HG02938 (cell line): ENCODE measurements around the gene TTC39A.

Source experiments
- ATAC-seq: cut with Tn5 transposase; IDR thresholded peaks from one replicate; pipeline ENCODE4 v1.9.1; 2021; ENCODE audit warnings: mild to moderate bottlenecking, moderate library complexity; ENCODE audit not compliant: unreplicated experiment

Gene TTC39A

DNA sequence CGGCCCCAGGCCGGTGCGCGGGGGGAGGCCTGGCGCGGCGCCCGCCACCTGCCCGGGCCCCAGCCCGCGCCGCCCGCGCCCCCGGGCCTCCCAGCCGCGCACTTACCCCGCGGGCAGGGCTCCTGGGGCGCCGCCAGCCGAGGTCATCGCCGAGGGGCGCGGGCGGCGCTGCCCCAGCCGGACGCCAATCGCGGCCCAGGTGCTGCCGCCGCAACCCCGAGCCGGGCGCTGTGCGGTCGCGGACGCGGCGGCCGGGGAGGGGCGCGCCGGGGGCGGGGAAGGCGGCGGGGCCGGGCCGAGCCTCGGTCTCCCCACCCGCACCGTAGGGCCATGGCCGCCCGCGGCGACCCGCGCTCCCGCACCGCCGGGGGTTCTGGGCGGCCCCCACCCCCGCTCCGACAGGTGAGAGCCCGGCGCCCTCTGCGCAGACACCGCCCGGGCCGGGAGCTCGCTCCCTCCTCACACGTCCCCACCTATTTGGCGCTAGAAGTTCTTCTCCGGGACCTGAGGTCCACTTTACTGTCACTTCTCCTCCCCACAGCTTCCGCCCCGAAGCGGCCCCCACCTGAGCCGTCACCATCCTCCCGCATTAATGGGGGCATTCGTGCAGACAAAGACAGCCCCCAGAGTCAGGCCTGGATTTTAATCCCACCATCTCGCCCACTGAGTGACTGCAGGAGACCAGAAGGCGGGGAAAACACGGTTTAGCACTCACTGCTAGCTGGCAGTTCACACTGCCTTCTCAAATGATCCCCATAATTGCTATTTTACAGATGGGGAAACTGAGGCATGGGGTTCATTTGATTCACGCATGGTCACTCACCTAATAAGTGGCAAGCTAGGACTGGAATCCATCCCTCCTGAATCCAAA, at the start of gene TTC39A:
Gene TTC39A (minus strand): TSS at position 232 of the 871 bp plus-strand sequence. CDS start 85 bp downstream, at position 147.
- ATAC-seq = no peak

DNA sequence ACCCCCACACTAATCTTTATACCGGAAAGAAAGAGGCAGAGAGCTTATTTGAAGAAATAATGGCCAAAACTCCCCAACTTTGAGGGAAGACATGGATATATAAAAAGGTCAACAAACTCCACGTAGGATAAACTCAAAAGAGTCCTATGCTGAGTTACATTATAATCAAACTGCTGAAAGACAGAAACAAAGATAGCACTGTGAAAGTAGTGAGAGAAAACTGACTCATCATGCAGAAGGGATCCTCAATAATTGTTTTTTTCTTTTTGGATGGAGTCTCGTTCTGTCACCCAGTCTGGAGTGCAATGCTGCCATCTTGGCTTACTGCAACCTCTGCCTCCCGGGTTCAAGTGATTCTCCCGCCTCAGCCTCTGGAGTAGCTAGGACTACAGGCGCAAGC, 48.5 kb upstream of the TTC39A start:
- no peak for ATAC-seq

DNA sequence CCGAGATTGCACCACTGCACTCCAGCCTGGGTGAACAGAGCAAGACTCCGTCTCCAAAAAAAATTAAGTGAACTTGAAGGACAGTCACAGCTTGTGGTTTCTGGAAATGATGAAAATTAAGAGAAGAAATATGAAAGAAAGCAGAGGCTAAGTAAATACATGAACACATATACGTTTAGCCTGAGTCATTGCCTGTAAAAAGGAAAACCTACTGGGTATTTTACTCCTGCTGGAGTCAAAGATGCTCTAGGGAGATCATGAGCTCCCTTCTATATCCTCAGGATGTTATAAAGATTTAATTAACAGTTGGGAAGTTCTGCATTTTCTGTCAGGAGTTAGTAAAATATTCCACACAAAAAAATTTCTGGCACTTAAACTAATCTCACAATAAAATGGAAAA, 43.5 kb upstream of the TTC39A start:
- no peak for ATAC-seq

DNA sequence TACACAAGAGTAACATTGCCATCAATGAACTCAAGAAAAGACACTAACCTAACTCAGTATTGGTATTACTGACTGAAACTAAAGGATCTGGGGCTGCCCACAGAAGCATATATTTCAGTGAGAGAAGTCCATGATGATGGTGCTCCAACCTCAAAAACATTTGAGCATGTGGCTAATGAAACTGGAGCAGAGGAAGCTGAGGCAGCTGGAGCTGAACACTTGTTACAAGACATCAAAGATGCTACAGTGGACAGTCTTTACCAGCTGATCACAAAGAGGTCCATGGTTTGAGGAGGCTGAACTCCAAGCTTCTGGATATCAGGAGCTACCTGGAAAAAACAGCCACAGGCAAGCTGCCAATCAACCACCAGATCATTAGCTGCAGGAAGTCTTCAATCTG, 42.2 kb upstream of the TTC39A start:
- ATAC-seq = no peak

DNA sequence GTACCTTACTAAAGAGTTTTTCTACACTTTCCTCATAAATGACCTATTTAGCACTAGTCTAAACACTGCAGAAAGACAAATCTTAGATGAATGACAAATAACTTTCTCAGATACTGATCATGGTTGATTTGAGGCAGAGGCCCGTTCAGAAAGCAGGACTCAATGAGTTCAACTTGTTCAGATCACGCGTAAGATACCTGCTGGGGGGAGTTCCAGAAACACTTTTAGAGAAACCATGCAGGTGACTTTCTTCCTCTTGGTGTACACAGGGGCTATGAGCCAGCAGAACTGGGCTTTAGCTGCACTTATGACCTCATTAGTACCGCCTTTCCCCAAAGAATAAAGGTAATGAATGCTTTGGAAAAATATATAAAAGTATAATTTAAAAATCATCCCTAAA, 38.8 kb upstream of the TTC39A start:
- no peak for ATAC-seq

DNA sequence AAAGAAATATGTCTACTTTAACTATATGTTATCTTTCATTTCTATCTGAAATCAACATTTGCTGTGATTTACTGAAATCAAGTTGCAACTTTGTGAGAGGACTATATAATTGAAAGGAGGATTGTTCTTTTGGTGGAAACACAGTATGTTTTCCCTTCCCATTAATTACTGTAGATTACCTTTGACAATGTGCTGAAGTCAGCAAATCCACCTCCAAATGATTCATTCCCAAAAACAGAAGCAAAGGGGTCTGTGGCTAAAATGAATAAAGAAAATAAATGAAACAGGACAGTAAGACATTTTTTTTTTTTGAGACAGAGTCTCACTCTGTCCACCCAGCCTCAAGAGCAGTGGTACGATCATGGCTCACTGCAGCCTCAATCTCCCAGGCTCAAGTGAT, 35.4 kb upstream of the TTC39A start:
- no peak for ATAC-seq

DNA sequence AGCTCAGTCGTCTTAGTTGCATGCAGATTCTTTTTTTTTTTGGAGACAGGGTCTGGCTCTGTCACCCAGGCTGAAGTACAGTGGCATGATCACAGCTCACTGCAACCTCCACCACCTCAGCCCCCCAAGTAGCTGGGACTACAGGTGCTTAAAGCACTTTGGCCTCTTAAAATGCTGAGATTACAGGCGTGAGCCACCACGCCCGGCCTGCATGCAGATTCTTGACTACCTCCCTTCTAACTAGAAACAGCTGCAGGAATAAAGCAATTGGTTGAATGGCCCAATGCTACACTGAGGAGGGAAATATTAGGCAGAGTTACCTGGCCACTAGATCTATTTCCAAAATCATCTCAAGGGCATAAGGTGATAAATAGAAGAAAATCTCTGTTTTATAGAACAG, 29.5 kb upstream of the TTC39A start:
- ATAC-seq = no peak

DNA sequence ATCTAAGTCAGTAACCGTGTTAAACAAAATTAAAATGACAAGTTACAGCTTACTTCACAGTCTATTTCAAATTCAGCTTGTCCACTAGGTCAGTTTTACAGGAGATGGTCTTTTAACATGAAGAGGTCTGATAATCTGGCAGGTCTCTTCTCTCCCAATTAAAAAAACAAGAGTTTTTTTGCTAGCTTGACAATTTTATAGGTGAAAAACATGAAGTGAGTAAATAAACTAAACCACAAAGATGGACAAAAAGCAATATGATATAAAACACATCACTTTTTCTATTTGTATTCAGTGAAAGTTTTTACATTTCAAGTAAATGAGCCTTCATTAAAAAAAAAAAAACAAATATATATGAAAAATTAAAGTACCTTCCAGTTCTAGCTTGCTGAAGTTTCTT, 25.0 kb upstream of the TTC39A start:
- ATAC-seq = no peak

DNA sequence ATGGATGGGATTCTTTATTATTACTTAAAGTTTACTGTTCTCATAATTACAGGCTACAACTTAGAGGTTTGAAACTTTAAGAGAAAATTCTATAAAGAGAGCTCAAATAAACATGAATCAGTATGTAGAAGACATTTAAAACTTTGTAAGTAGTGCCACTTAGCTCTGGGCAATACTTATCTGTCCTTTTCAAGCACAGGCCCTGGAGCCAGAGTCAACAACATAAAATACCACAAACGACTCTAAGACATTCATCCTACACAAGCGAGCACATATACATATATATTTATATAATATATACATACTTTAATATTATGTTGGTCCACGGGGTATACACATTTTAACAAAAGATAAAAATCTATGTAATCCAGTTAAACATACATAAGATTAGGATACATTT, 24.1 kb upstream of the TTC39A start:
- ATAC-seq = no peak

DNA sequence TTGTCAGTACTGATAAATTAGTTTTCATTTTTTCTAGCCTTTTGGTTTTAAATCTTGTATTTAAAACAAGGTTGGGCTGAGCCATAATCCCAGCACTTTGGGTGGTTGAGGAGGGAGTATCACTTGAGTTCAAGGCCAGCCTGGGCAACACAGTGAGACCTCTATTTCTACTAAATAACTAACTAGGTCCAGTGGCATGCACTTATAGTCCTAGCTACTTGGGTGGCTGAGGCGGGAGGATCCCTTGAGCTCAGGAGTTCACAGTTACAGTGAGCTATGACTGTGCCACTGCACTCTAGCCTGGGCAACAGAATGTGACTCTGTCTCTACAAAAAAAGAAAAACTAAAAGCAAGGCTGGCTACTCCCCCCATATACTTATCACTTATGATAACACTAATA, 21.5 kb upstream of the TTC39A start:
- no peak for ATAC-seq

DNA sequence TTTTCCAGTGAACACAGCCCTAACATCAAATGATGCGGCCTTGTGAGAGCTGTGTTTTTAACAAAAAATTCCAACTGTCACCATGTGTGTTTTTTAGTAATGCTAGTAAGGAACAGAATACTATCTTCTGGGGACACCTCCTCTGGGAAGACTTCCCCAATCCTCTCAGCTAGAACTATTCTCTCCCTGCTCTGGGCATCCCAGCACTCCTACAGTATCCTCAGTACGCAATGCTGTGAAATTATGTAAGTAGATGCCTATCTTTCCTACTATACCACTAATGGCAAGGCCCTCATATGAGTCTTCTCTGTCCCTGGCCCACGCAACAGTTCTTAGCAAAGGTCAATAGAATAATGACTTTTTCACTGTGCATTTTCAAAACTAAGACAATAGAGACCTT, 19.5 kb upstream of the TTC39A start:
- ATAC-seq = no peak

DNA sequence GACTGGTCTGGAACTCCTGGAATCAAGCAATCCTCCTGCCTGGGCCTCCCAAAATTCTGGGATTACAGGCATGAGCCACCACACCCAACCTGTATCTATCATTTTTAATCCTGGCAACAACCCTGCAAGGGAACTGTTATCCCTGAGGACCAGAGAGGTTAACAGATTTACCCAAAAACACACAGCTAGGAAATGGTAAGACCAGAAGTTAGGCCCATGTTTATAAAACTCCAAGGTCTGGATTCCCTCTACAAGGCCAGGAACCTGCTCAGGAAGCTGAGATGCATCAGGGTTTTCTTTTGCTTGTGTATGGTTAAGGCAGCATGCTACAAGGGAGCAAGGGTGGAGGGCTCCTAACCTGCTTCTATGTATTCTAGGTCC, 17.8 kb upstream of the TTC39A start:
- no peak for ATAC-seq

DNA sequence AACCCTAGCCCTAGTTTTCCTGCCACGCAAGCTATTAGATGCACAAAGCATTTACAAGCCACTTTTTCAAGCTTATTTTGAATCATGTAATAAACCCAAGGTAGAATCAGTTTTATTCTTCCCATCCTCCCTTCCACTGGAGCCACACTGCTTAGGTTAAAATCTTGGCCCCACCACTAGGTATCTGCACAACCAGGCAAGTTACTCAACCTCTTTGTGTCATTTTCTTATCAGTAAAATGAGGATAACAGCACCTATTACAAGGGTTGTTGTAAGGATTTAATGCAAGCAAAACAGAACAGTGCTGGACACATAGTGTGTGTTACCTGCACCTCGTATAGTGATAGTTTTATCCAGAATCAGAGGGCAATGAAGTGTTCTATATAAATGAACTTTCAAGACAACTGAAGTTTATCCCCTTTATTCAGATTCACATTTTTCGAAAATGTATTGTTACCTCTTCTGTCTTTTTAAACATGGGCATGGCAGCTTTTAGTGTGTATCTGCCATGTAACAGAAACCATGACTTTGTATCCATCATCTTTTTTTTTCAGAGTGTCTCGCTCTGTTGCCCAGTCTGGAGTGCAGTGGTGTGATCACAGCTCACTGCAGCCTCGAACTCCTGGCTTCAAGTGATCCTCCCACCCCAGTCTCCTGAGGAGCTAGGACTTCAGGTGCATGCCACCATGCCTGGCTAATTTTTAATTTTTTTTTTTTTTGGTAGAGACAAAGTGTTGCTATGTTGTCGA, 17.2 kb upstream of the TTC39A start:
- ATAC-seq = no peak

DNA sequence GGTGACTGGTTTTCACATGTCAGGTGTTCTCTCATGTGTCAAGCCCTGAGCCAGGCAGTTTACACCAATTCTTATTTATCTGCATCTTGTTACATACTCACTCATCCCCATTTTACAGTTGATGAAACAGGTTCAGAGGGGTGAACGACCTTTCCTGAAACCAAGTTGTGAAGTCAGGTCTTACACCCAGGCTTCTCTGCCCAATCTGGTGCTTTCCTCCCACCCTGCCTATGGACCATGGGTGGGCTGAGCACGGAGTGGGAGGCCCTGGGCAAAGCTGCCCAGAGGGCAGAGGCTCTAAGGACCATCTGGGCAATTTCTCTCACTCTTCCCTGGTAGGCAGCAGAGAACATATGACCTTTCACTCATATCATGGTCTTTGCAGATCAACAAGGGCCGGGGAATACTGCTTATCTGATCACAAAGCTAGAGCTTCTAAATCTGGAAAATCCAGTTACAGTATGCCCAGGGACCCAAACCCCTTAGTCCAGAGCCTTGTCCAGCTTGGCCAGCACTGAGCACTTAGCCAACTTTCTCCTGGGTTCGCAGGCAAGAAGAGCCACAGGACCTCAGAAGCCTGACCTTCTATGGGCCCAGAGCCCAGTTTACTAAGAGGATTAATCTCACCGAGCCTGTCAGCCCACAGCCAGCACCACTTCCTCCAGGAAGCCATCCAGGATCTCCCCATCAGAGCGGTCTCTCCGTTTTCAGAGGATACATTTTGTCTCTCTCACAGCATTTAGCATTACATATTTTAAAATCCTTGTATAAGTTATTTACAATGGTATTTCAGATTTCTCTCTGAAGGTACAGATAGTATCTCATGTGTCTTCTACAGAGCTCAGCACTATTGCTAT, 16.0 kb upstream of the TTC39A start:
- no peak for ATAC-seq

DNA sequence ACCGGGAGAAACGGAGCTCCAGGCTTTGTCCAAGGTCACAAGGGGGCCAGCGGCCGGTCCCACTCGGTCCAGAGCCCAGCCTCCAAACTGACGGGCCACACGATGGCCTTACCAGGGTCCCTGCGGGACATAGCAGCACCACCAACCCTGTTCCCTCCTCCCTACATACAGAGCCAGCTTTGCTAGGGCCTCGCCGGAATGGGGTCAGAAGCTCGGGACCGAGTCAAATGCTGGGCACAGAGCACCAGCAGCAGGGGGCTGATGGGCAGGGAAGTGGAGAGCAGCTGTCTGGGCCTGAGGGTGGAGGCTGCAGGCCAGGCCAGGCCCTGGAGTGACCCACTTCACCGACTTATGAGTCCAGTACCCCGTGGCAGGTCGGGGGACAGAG, 14.9 kb upstream of the TTC39A start:
- no peak for ATAC-seq

DNA sequence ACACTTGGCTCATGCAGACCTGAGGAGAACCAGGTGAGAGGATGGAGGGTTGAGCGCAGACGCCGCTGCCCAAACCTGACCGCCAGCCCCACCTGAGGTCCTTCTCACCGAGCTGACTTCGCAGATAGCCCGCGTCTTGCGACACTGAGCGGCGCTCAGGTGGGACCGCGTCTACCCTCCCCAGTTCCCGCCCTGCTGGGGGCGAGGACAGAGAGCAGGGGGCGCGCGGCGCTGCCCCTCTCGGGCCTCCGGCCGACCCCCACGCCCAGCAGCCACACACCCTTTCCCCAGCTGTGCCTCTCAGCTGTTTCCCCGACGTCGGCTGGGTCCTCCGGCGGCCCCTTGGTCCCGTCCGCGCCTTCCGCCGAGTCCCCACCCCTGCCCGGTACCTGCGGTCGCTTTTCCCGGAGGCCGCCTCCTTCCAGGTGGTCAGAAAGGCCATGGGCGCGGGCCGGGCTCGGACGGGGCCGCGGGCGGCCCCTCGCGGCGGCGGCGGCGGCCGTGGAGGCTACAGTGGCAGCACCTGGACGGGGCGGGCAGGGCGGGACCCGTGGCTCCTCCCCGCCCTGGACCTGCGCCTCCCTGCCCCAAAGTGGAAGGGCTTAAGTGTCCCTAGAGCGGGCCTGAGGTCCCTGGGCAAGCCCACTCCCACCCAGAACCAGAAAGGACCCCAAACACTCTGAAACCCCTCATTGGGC, 14.4 kb upstream of the TTC39A start:
- ATAC-seq = no peak

DNA sequence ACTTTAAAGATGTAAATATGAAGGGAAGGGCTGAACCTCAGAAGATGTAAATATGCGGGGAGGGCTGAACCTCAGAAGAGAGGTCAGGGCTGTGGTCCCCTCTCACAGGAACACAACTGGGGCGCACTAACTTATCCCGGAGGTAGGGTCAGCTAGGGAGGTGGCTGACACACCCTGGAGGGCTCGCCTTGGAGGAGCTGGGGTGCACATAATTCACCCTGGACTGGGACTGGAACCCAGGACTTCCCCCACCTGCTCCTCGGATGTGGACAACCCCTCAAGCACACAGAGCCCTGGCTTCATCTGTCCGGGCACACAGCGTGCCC, 13.9 kb upstream of the TTC39A start:
- no peak for ATAC-seq

DNA sequence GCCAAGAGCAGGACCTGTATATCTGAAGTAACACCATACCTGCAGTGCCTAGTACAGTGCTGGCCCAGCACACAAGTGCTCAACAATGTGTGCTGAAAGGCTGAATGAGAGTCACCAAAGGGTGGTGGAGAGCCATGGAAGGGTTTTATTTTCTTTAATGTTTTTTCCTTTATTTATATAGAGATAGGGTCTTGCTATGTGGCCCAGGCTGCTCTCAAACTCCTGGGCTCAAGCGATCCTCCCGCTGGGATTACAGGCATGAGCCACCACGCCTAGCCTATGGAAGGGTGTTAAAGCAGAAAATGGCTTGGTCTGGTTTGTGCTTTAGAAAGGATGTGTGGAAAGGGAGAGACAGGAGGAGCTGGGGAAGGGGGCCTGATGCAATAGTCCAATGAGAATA, 13.3 kb upstream of the TTC39A start:
- ATAC-seq = no peak

DNA sequence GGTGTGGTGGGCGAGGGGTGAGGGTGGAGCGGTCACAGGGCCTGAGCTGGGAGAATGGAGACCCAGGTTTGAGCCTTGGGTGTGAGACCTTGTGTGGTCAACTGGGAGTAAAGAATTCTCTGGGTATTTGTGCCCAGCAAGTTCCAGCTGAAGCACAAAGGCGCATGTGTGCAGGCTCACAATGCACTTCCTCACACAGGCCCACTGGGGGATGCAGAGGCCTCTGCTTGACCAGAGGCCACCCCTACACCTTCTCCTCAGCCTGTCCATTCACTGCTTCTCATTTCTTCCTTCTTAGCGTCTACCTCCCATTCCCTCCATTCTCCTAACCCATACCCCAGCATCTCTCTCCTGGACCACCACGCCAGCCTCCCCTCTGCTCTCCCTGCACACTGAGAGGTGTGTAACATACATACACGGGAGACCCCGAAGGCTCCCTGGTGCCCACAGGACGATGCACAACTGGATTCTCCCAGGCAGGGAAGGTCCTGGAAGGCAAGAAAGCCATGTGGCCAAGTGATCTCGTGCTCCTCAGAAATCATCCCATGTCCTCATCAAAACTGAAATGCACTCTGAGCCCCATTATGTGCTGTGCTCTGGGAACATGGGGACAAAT, 12.3 kb upstream of the TTC39A start:
- peak; percentile 6 for ATAC-seq

DNA sequence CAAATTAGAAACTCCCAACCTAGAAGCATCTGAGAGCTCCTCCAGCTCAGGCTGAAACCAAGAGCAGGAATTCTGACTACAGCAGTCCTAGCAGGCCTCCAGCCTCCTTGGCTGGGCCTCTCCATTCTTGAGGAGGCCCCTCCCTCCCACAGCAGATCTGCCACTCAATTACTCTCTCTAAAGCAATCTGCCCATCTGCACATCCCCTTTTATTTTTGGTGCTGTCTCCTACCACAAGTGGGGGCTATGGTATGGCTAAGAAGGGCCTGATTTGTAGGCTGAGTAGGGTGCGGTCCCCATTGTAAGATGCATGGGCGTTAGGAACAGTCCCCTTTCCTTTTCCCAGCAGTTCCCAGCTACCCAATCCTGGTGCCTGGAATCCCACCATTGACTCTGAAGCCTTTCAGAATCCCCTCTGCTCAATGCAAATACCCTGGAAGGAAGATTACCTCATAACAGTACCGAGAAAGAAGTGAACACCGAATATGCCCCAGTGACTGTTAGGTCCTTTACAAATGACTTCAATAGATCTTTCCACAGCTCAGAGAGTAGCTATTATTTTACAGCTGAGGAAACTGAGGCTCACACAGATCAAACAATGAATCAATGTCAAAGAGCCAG, 11.6 kb upstream of the TTC39A start:
- peak; percentile 63 for ATAC-seq
